Germinal center (tissue), 1 donor: ENCODE results near the gene DPEP2.
"Not testable (repeated sequence)": the region's sequence is repeated elsewhere in the genome, so short reads cannot be mapped to it uniquely, and the experiment has no call there.

Experiments used
- DNase-seq: peaks from one replicate; pipeline ENCODE4 v3.0.0; 2012; ENCODE audit warnings: mixed read lengths, low spot score

The DPEP2 gene

GRCh38 chr16:68005786-68006286 lies 6.6 kb upstream of the DPEP2 start:
- DNase-seq = no peak

- DNase-seq = no peak
Measured at GRCh38 chr16:68005211-68005610, 5.9 kb upstream of the DPEP2 start.

- DNase-seq = no peak
Measured at GRCh38 chr16:68003031-68003430, 3.7 kb upstream of the DPEP2 start.

GRCh38 chr16:68000450-68000849 lies 1.2 kb upstream of the DPEP2 start:
- no peak for DNase-seq

GRCh38 chr16:67999985-68000384 lies 701 bp upstream of the DPEP2 start:
- DNase-seq = peak; percentile 75

GRCh38 chr16:67998231-67998778 lies 979 bp downstream of the DPEP2 start:
- not testable (repeated sequence) for DNase-seq

GRCh38 chr16:67996666-67997065 lies 2.6 kb downstream of the DPEP2 start:
- no peak for DNase-seq

- no peak for DNase-seq
Measured at GRCh38 chr16:67995423-67995822, 3.9 kb downstream of the DPEP2 start.

- not testable (repeated sequence) for DNase-seq
Measured at GRCh38 chr16:67994040-67994408, 5.3 kb downstream of the DPEP2 start.

GRCh38 chr16:67993207-67994039 lies 5.9 kb downstream of the DPEP2 start:
- peak; percentile 87 for DNase-seq

- DNase-seq = no peak
Measured at GRCh38 chr16:67992661-67993206, 6.5 kb downstream of the DPEP2 start.

GRCh38 chr16:67990018-67990386 lies 9.3 kb downstream of the DPEP2 start:
- no peak for DNase-seq

GRCh38 chr16:67989322-67990017 lies 9.8 kb downstream of the DPEP2 start:
- no peak for DNase-seq

- no peak for DNase-seq
Measured at GRCh38 chr16:67988675-67989074, 10.6 kb downstream of the DPEP2 start.

- DNase-seq = no peak
Measured at GRCh38 chr16:67987460-67988160, 11.7 kb downstream of the DPEP2 start.

GRCh38 chr16:67986949-67987348 lies 12.3 kb downstream of the DPEP2 start:
- DNase-seq = no peak

- DNase-seq = no peak
Measured at GRCh38 chr16:67982011-67982696, 17.1 kb downstream of the DPEP2 start.

GRCh38 chr16:67979955-67980678 lies 19.2 kb downstream of the DPEP2 start, which contains the start of gene DPEP3:
DPEP3 (minus strand) TSS chr16:67980499; CDS start chr16:67980380, 119 bp downstream.
- DNase-seq = no peak

- DNase-seq = no peak
Measured at GRCh38 chr16:67977469-67978227, 21.6 kb downstream of the DPEP2 start.

GRCh38 chr16:67977005-67977404 lies 22.3 kb downstream of the DPEP2 start:
- no peak for DNase-seq
